Measurements from ENCODE around the gene FGFR1OP2.
"Not testable (repeated sequence)": the region's sequence is repeated elsewhere in the genome, so short reads cannot be mapped to it uniquely, and the experiment has no call there.

The FGFR1OP2 gene

GRCh38 chr12:26937863-26938700 lies at the start of gene FGFR1OP2, which contains the start of gene INTS13:
FGFR1OP2 (plus strand) TSS chr12:26938470; CDS start chr12:26954159, 15,689 bp downstream.
INTS13 (minus strand) TSS chr12:26937981; CDS start chr12:26936803, 1,178 bp downstream.
- DNase-seq = peak; percentile 98

DNA sequence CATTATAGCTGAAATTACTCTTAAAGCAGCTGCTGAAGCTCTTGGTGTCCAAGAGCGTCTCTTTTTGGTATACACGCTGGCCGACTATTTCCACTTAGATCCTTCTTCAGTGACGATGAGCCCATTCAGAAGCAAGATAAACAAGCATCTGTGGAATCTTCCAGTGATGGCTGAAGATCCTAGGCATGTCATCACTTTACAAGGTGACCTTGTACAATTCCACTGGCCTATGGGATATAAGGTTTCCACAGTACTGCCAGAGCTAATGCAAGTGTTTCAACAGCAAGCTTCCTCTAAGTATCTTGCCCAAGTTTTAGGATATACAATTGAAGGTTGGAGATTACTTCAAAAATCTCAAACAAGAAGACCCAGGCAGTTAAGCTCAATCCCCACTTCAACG lies 47.5 kb upstream of the FGFR1OP2 start:
- no peak for DNase-seq

GRCh38 chr12:26891704-26892103 lies 46.6 kb upstream of the FGFR1OP2 start:
- DNase-seq = no peak

DNA sequence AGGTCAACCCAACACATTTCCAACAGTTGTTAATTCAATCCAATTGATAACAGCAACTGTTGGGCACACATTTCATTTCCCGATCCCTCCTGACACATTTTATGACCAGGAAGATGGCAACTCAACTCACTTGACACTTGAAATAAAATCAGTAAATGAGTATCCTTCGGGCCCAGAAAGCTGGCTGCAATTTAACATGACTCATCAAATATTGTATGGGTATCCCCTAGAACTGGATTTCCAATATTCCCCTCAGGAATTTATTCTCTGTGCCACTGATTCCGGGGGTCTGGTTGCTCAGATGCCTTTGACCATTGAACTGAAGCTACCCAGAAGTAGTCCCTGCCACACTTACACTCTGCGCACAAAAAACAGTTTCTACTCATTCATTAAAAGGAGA lies 42.6 kb upstream of the FGFR1OP2 start:
- DNase-seq = no peak

- DNase-seq = no peak
Measured at GRCh38 chr12:26896913-26897312, 41.4 kb upstream of the FGFR1OP2 start.

DNA sequence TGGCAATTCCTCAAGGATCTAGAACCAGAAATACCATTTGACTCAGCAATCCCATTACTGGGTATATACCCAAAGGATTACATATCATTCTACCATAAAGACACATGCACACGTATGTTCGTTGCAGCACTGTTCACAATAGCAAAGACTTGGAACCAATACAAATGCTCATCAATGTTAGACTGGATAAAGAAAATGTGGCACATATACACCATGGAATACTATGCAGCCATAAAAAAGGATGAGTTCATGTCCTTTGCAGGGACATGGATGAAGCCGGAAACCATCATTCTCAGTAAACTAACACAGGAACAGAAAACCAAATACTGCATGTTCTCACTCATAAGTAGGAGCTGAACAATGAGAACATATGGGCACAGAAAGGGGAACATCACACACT lies 34.9 kb upstream of the FGFR1OP2 start:
- not testable (repeated sequence) for DNase-seq

DNA sequence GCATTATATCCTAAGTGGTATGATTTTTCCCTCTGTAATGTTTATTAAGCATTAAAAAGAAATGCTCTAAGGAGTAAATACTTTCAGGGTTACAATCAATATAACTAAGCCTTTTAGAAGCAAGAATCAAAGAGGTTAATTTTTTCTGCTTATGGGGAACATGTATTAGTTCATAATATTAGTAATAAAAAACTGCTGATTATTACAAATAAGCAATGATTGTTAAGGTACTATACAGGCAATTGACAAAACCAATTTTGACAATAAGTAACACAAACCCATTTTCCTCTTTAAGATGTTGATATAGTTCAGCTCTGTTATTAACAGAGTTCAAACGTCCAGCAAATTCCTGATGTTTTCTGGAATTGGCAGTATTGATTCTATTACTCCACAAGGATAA lies 32.2 kb upstream of the FGFR1OP2 start:
- DNase-seq = no peak

DNA sequence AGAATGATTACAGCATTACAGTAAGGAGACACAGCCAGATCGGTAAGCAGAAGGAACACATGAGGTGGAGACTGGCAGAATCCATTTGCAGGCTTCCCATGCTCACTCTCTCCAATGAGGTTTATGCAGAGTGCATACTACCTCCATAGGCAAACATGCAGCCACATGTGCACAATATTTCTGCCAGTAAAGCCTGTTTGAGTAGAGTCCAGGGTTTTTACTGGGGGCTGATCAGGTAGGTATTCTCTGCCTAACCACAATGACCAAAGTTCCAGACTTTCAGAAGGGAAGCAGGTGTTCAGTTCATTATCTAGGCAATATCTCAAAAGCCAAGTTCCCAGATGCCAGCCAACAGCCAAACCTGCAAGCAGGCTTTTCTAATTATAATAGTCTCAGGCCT lies 31.6 kb upstream of the FGFR1OP2 start:
- DNase-seq = no peak

DNA sequence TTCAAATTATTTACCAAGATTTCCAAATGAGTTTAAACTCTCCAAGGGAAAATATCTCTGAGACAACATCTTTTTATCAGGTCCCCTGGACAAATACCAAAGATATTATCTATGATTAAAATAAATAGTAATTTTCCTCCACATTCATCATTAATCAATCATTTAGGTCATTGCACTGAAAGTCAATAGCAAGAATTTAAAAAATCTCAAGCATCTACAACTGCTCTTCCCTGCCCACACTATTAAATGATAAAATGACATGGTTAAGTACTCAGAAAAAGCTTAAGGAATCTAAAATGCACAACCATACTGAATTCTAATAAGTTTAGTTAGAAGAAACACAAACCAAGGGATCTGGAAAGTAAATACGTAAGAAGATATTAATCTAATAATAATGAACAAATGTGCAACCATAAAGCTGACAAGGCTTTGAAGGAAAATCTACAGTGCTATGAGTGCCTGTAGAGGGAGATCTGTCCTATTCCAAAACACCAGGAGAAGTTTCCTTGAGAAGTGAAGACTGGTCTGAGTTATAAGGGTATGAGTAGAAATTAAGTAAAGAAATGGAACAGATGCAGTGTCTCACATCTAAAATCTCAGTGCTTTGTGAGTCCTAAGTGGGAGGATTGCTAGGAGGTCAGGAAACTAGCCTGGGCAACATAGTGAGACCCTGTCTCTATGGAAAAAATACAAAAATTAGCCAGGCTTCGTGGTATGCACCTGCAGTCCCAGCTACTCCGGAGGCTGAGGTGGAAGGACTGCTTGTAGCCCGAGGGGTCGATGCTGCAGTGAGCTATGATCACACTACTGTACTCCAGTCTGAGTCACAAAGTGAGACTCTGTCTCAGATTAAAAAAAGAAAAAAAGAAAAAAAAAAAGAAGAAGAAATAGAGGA lies 19.7 kb upstream of the FGFR1OP2 start:
- no peak for DNase-seq

DNA sequence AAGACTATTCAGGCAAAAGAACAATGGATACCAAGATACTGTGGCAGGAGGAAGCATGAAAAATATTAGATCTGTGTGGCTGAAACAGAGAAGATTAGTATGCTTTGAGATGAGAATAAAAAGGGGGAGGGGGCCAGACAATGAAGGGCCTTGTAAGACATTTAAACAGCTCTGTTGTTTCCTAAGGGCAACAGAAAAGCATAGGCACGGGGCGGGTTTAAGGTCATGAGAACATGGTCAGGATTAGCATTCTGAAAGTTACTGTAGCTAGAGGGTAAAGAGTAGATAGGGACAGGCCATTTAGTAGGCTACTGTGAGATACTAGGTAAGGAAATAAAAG lies 19.1 kb upstream of the FGFR1OP2 start:
- DNase-seq = no peak

GRCh38 chr12:26921886-26922285 lies 16.4 kb upstream of the FGFR1OP2 start:
- DNase-seq = no peak

DNA sequence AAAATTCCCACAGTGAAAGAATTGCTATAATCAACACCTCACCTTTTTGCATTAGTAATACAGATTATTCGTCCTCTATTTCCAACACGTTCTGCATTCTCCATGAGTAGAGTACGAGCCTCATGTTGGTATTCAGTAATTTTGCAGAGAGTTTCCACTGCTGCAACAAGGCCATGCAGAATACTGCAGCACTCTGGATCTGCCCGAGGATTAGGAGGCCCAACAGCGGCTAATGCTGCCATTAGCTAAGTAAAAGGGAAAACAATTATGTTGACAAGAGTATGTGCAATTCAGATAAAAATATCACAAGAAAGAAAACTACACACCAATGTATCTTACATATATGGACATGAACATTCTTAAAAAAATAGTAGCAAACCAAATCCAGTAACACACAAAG lies 9.6 kb upstream of the FGFR1OP2 start:
- DNase-seq = no peak

DNA sequence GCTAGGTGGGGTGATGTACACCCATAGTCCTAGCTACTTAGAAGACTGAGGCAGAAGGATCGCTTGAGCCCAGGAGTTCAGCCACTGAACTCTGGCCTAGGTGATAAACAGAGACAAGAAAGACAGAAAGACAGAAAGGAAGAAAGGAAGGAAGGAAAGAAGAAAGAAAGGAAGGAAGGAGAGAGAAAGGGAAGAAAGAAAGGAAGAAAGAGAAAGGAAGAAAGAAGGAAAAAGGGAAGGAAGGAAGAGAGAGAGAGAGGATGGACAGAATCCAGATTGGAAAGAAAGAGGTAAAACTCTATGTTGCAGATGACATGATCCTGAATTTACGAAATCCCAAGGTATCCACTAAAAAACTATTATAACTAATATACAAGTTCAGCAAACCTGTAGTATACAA lies 8.7 kb upstream of the FGFR1OP2 start:
- no peak for DNase-seq

DNA sequence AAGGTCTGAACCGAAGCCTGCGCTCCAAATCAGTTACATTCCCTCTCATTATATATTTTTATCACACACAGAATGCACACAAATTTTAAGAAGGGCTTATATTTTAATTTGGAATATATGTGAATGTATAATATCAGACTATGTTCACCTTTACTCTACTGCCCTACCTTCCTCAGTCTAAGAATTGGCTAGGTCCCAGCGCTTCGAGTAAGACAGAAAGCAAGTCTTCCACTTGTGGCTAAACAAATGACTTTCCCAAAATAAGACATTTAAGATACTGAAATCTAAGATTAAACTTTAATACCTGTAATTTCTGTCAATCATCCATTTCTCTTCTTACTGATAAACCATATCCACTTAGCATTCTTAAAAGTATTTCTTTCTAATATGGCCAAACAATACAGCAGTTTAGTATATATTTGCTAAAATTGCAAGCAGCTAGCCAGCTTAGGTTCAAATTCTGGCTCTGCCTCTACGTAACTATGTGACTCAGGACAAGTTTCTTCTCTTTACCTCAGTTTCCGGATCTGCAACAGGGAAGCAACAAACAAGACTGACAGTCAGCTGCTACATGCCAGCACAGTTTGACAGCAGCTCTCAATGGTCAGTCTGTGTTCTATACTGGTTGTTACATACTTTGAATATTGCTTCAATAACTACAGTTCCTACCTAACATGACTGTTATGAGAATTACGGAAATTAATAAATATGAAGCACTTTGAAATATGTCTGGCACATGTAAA lies 2.5 kb upstream of the FGFR1OP2 start:
- DNase-seq = peak; percentile 42

GRCh38 chr12:26936559-26937442 lies 1.5 kb upstream of the FGFR1OP2 start:
- peak; percentile 40 for DNase-seq

DNA sequence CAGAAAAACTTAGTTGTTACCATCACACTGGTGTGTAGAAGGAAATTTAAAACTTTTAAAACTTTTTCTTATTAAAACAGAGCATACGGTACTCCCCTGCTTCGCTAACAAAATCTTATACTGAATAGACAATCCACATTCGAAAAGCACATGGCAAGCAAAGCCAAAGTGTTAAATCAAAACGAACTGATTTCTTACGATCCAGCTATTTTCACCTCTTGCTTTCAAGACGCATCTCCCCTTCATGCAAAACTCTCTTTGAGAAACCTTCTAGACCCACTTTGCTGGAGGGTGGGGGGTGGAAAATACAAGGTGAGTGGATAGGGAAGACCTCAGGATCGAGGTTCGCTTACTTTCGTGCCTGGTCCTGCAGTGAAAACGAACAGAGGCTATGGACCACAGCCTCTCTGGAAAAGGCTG lies 817 bp upstream of the FGFR1OP2 start:
- no peak for DNase-seq

- peak; percentile 31 for DNase-seq
Measured at GRCh38 chr12:26938701-26939062, 412 bp downstream of the FGFR1OP2 start.

GRCh38 chr12:26939192-26939832 lies 1.0 kb downstream of the FGFR1OP2 start:
- peak; percentile 28 for DNase-seq

DNA sequence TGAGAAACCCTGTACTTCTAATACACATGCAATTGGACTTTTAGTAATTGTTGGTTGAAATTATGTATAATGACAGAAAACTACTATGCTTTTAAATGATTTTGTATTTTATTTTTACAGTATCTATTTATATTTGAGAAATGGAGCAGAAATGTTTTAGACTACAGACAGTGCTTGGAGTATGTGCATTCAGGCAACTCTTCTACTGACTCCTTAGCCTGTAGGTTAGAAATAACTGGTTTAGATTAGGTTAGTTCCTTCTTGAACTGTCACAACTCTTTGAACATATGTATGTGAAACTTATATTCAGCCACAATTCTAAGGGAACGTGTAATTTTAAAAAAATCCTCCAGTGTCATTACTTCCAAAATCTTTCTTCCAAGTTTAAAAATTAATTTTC lies 1.7 kb downstream of the FGFR1OP2 start:
- DNase-seq = no peak

DNA sequence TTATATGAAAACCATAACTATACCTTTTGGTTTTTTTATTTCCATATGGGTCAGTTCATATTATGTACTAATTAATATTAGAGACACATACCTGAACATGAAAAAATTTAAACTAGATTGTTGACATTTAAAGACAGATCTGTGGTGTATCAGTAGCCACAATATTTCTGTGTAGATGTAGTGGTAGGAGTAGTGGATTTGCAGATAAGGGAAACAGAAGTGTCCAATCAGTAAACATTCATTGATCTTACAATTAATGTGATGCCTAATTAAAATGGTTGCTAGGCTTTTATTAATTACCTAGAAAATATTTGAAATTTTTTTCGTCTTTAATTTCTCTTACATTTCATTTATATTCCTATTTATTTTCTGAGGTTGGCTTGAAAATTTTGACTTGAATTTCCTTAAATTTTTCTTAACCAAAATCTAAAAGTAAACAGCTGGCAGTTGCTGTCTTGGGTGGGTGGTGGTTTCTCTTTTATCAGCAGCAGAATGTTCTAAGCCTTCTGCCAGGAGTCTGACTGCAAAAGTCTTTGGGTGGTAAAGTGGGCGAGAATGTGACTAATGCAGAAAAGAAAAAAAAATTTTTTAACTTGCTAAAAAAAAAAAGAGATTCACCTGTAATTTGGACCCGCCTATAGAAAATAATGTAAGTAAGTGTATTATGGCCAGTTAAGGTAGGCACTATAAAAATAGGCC lies 2.4 kb downstream of the FGFR1OP2 start:
- peak; percentile 60 for DNase-seq

DNA sequence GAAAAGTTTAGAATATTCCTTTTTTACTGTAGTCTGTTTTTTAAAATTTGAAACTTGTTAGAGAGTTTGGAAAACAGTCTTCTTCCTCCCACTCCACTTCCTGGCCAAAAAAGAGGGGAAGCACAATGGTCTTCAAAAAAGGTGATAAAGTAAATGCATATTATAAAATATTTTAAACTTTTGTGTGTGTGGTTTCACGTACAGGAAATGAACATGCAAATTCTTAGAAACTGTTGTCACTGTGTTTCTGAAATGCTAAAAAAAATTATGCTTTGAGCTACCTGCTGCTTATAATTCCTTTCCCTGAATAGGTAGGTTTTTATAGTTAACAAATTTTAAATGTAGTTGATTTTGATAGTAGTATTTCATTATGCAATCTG lies 2.9 kb downstream of the FGFR1OP2 start:
- DNase-seq = peak; percentile 45
